ENCODE results near the gene TLR9.

TLR9 gene

DNA sequence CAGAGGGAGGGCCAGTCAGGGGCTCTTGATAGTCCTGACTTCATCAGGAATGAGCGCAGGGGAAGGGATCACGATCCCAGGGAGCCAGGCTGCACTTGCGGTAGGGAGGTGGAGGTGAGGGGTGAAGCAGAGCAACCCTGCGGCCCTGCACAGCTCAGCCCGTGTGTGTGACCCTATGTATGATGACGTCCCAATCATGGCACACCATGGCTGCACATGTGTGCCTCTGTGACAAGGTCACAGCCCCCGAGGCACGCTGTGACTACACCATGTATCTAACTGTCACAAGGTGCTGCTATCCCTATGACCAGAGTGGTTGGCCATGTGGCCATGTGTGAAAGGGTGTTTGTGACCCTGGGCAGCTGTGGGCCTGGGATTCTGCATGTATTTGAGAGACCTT lies 40.8 kb downstream of the TLR9 start:
- Histone ChIP-seq H3K27ac (ENCODE audit: poor library complexity, severe bottlenecking) (no peak overlapping the region), H3K4me1 (ENCODE audit: insufficient read depth, poor library complexity, severe bottlenecking) (no peaks in the 10 kb centered on the region), H3K27me3 (ENCODE audit: insufficient read depth, poor library complexity, severe bottlenecking) (no peaks in the 10 kb centered on the region), H3K9me3 (ENCODE audit: severe bottlenecking) (no peaks in the 10 kb centered on the region), H3K4me3 (ENCODE audit: severe bottlenecking) (no peak overlapping the region), H3K36me3 (ENCODE audit: low read depth) (no peaks in the 10 kb centered on the region)
- DNase-seq (ENCODE audit: low spot score) (no peak), ATAC-seq (ENCODE audit: low read depth) (no peak)
- TF ChIP-seq, protein P1, sequence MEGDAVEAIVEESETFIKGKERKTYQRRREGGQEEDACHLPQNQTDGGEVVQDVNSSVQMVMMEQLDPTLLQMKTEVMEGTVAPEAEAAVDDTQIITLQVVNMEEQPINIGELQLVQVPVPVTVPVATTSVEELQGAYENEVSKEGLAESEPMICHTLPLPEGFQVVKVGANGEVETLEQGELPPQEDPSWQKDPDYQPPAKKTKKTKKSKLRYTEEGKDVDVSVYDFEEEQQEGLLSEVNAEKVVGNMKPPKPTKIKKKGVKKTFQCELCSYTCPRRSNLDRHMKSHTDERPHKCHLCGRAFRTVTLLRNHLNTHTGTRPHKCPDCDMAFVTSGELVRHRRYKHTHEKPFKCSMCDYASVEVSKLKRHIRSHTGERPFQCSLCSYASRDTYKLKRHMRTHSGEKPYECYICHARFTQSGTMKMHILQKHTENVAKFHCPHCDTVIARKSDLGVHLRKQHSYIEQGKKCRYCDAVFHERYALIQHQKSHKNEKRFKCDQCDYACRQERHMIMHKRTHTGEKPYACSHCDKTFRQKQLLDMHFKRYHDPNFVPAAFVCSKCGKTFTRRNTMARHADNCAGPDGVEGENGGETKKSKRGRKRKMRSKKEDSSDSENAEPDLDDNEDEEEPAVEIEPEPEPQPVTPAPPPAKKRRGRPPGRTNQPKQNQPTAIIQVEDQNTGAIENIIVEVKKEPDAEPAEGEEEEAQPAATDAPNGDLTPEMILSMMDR (IDR thresholded peaks at IDR 0.05; ENCODE audit: poor library complexity, severe bottlenecking) = no peak

DNA sequence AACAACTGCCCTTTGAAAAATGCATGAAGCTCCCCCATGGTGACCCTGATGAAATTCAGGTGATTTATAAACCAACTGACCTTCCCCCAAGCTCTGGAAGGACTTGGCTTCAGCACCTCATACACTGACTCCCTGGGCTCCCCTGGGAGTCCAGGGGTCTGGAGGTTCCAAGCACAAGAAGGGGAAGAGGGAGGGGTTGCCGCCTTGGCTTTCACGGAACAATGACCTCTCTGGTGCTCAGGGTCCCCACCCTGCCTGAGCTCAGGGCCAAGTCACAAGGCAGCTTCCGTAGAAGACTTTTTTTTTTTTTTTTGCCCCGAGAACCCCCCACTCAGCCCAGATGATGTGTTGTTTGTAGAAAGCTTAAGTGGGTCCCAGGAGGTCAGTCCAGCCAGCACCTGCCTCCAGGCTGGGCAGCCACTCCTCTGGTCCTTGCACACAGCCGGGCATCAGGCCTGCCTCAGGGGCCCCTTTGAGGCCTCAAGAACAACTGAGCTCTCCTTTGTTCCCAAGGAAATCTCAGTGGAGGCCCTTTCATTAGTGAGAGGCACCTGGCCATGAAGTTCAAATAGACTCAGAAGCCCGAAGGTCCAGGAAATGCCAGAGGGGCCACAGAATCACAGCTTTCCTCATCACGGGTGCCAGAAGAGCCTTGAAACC lies 41.5 kb downstream of the TLR9 start:
- no peak overlapping the region for H3K27ac ChIP-seq (ENCODE audit: poor library complexity, severe bottlenecking)
- H3K4me3 ChIP-seq (ENCODE audit: severe bottlenecking) = no peak overlapping the region
- H3K27me3 ChIP-seq (ENCODE audit: insufficient read depth, poor library complexity, severe bottlenecking) = no peaks in the 10 kb centered on the region
- ATAC-seq (ENCODE audit: low read depth) (no peak), DNase-seq (ENCODE audit: low spot score) (no peak)
- no peaks in the 10 kb centered on the region for H3K4me1 ChIP-seq (ENCODE audit: insufficient read depth, poor library complexity, severe bottlenecking)
- TF ChIP-seq, protein P1 (IDR thresholded peaks at IDR 0.05; ENCODE audit: poor library complexity, severe bottlenecking) = no peak
- no peaks in the 10 kb centered on the region for H3K36me3 ChIP-seq (ENCODE audit: low read depth)
- no peaks in the 10 kb centered on the region for H3K9me3 ChIP-seq (ENCODE audit: severe bottlenecking)

DNA sequence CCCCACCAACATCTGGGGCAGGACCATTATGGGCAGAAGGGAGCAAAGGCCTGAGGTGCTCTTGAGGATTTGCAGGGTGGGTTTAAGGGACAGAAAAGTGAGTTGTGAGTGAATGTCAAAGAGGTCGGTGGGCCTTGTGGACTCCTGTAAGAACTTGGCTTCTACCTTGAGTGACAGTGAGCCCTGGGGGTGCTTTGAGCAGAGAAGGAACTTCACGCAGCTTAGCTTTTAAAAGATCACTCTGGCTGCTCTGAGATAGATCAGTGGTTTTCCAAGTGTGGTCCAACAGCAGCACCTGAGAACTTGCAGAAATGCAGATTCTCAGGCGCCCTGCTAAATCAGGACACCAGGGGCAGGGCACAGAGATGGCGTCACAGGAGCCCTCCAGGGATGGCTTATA lies 42.8 kb downstream of the TLR9 start:
- no peak for ATAC-seq (ENCODE audit: low read depth)
- Histone ChIP-seq H3K27ac (ENCODE audit: poor library complexity, severe bottlenecking) (no peak overlapping the region), H3K36me3 (ENCODE audit: low read depth) (no peaks in the 10 kb centered on the region), H3K9me3 (ENCODE audit: severe bottlenecking) (no peaks in the 10 kb centered on the region), H3K27me3 (ENCODE audit: insufficient read depth, poor library complexity, severe bottlenecking) (no peaks in the 10 kb centered on the region), H3K4me1 (ENCODE audit: insufficient read depth, poor library complexity, severe bottlenecking) (no peaks in the 10 kb centered on the region), H3K4me3 (ENCODE audit: severe bottlenecking) (no peak overlapping the region)
- TF ChIP-seq, protein P1 (IDR thresholded peaks at IDR 0.05; ENCODE audit: poor library complexity, severe bottlenecking) = no peak
- DNase-seq (ENCODE audit: low spot score) = no peak

DNA sequence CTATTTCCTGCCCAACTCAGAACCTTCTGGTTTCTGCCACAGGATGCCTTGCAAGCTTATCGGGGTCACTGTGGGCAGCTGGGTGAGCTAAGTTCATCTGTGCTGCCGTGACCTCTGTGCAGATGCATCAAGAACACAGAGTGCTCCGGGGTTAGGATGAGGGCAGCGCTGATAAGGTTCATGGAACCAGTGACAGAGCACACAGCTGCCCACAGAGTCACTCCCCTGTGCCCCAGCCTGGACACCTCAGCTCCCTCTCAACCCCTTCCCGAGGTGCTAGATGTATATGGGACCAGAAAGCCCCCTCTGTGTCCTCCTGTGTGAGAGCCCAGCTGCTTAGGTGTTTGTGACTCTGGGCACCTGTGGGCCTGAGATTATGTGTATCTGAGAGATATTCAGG lies 43.2 kb downstream of the TLR9 start:
- Histone ChIP-seq H3K4me1 (ENCODE audit: insufficient read depth, poor library complexity, severe bottlenecking) (no peaks in the 10 kb centered on the region), H3K36me3 (ENCODE audit: low read depth) (no peaks in the 10 kb centered on the region), H3K27ac (ENCODE audit: poor library complexity, severe bottlenecking) (no peak overlapping the region), H3K27me3 (ENCODE audit: insufficient read depth, poor library complexity, severe bottlenecking) (no peaks in the 10 kb centered on the region), H3K4me3 (ENCODE audit: severe bottlenecking) (no peak overlapping the region), H3K9me3 (ENCODE audit: severe bottlenecking) (no peaks in the 10 kb centered on the region)
- TF ChIP-seq, protein P1 (IDR thresholded peaks at IDR 0.05; ENCODE audit: poor library complexity, severe bottlenecking) = no peak
- no peak for DNase-seq (ENCODE audit: low spot score)
- ATAC-seq (ENCODE audit: low read depth) = no peak

DNA sequence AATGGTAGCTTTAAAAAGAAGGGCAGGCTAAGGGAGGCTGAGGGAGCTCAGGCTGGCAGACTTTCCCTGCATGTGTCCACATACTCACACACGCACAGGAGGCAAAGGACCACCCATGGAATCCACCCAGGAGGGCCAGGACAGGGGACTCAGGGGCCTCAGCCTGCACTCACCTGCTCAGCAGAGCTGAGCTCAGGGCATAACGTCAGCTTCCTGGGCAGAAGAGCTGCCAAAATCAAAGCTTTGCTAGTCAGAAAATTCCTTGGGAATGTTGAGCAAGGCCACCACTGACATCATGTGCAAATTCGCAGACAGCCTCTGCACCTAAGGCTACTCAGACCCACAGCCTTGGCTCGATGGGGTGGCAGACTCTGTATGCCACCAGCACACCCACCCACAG lies 43.9 kb downstream of the TLR9 start:
- ATAC-seq (ENCODE audit: low read depth) (peak; percentile 84), DNase-seq (ENCODE audit: low spot score) (peak; percentile 22)
- no peaks in the 10 kb centered on the region for H3K9me3 ChIP-seq (ENCODE audit: severe bottlenecking)
- no peak overlapping the region for H3K4me3 ChIP-seq (ENCODE audit: severe bottlenecking)
- no peaks in the 10 kb centered on the region for H3K36me3 ChIP-seq (ENCODE audit: low read depth)
- TF ChIP-seq, protein P1 (IDR thresholded peaks at IDR 0.05; ENCODE audit: poor library complexity, severe bottlenecking) = no peak
- no peaks in the 10 kb centered on the region for H3K4me1 ChIP-seq (ENCODE audit: insufficient read depth, poor library complexity, severe bottlenecking)
- no peak overlapping the region for H3K27ac ChIP-seq (ENCODE audit: poor library complexity, severe bottlenecking)
- no peaks in the 10 kb centered on the region for H3K27me3 ChIP-seq (ENCODE audit: insufficient read depth, poor library complexity, severe bottlenecking)
